GM21825 (cell line): ENCODE measurements around the gene UGT1A7.
"Not testable (repeated sequence)": the region's sequence is repeated elsewhere in the genome, so short reads cannot be mapped to it uniquely, and the experiment has no call there.

Experiments
- ATAC-seq: cut with Tn5 transposase; IDR thresholded peaks from one replicate; pipeline ENCODE4 v1.9.1; 2021; ENCODE audit warnings: mild to moderate bottlenecking, moderate library complexity; ENCODE audit not compliant: unreplicated experiment

UGT1A7 gene

GRCh38 chr2:233712611-233713261, 31.0 kb downstream of the UGT1A7 start, which contains the start of gene UGT1A5:
Gene UGT1A5 (plus strand): TSS chr2:233712907. CDS start chr2:233712992, 85 bp downstream.
- no peak for ATAC-seq

GRCh38 chr2:233713262-233713615, 31.5 kb downstream of the UGT1A7 start:
- ATAC-seq, result no peak

GRCh38 chr2:233714121-233714520, 32.4 kb downstream of the UGT1A7 start:
- no peak for ATAC-seq

GRCh38 chr2:233718552-233718951, 36.9 kb downstream of the UGT1A7 start, which contains the start of gene UGT1A4:
Gene UGT1A4 (plus strand): TSS chr2:233718736. CDS start chr2:233718821, 85 bp downstream.
- no peak for ATAC-seq

- no peak for ATAC-seq
Measured at GRCh38 chr2:233728723-233729301, 47.1 kb downstream of the UGT1A7 start, which contains the start of gene UGT1A3. Gene UGT1A3 (plus strand): TSS chr2:233729042. CDS start chr2:233729127, 85 bp downstream.

- not testable (repeated sequence) for ATAC-seq
Measured at GRCh38 chr2:233736868-233737653, 55.4 kb downstream of the UGT1A7 start.

- no peak for ATAC-seq
Measured at GRCh38 chr2:233740870-233741269, 59.2 kb downstream of the UGT1A7 start.

- no peak for ATAC-seq
Measured at GRCh38 chr2:233743464-233744259, 62.0 kb downstream of the UGT1A7 start.

GRCh38 chr2:233745073-233745755, 63.5 kb downstream of the UGT1A7 start:
- ATAC-seq, result no peak

GRCh38 chr2:233745838-233746237, 64.1 kb downstream of the UGT1A7 start:
- ATAC-seq, result not testable (repeated sequence)

GRCh38 chr2:233746475-233747282, 65.0 kb downstream of the UGT1A7 start:
- no peak for ATAC-seq

- no peak for ATAC-seq
Measured at GRCh38 chr2:233747283-233747544, 65.5 kb downstream of the UGT1A7 start.

- not testable (repeated sequence) for ATAC-seq
Measured at GRCh38 chr2:233750689-233751088, 69.0 kb downstream of the UGT1A7 start.

GRCh38 chr2:233751212-233752009, 69.7 kb downstream of the UGT1A7 start:
- not testable (repeated sequence) for ATAC-seq

GRCh38 chr2:233754872-233755611, 73.3 kb downstream of the UGT1A7 start:
- ATAC-seq, result no peak

GRCh38 chr2:233756429-233757081, 74.9 kb downstream of the UGT1A7 start:
- ATAC-seq, result no peak

GRCh38 chr2:233758141-233758540, 76.4 kb downstream of the UGT1A7 start:
- no peak for ATAC-seq

- ATAC-seq, result no peak
Measured at GRCh38 chr2:233758849-233759248, 77.1 kb downstream of the UGT1A7 start.
